ENCODE data around the gene APOBEC3H. TPM values are rescaled to one million over a fixed set of nuclear protein-coding genes. Genes with fewer than 3 reads are reported as not detected.
A peak's percentile ranks its signal among the peaks of the same experiment; 100 is the strongest.
"Not testable (repeated sequence)": the region's sequence is repeated elsewhere in the genome, so short reads cannot be mapped to it uniquely, and the experiment has no call there.

APOBEC3H gene
- total and polyA plus RNA-seq, 2 donors from 2014 or later: 0.79 TPM; not detected in 1

- not testable (repeated sequence) for H3K36me3 ChIP-seq (ENCODE audit: control insufficient read depth in 2 of 3, insufficient read depth in 3 of 3, low read length in 3 of 3)
These were observed 33.1 kb upstream of the APOBEC3H start for GRCh38 chr22:39063904-39064303.

GRCh38 chr22:39066442-39067276, 30.4 kb upstream of the APOBEC3H start:
- H3K4me1 ChIP-seq (ENCODE audit: control insufficient read depth in 2 of 3, insufficient read depth in 2 of 3, low read depth in 1 of 3, low read length in 3 of 3); FAIRE-seq; H3K27me3 ChIP-seq (ENCODE audit: control insufficient read depth, insufficient read depth, low read length); H3K36me3 ChIP-seq (ENCODE audit: control insufficient read depth in 2 of 3, insufficient read depth in 3 of 3, low read length in 3 of 3); H3K9me3 ChIP-seq (ENCODE audit: control insufficient read depth in 2 of 3, insufficient read depth in 1 of 3, low read length in 3 of 3); H3K27ac ChIP-seq (ENCODE audit: low read depth in 2 of 2, low read length in 2 of 2); H3K4me3 ChIP-seq (ENCODE audit: low read length in 3 of 3); H3K9ac ChIP-seq (ENCODE audit: low read length in 3 of 3); intact Hi-C loops (cut with DNase I): not testable (repeated sequence)
- DNase-seq: peak in 1 of 5 donors; percentile 17

More at GRCh38 chr22:39063904-39064303, 33.1 kb upstream of the APOBEC3H start:
- H3K4me3 ChIP-seq (ENCODE audit: low read length in 3 of 3); H3K9me3 ChIP-seq (ENCODE audit: control insufficient read depth in 2 of 3, insufficient read depth in 1 of 3, low read length in 3 of 3); H3K9ac ChIP-seq (ENCODE audit: low read length in 3 of 3); H3K4me1 ChIP-seq (ENCODE audit: control insufficient read depth in 2 of 3, insufficient read depth in 2 of 3, low read depth in 1 of 3, low read length in 3 of 3); intact Hi-C loops (cut with DNase I); FAIRE-seq; H3K27ac ChIP-seq (ENCODE audit: low read depth in 2 of 2, low read length in 2 of 2); H3K27me3 ChIP-seq (ENCODE audit: control insufficient read depth, insufficient read depth, low read length): not testable (repeated sequence)
- DNase-seq: peak in 1 of 5 donors; percentile 7

GRCh38 chr22:39068033-39068785, 28.8 kb upstream of the APOBEC3H start:
- DNase-seq: peak in 1 of 5 donors; percentile 12
- Histone ChIP-seq H3K9ac (ENCODE audit: low read length in 3 of 3) (no peak overlapping the region), H3K4me3 (ENCODE audit: low read length in 3 of 3) (no peak overlapping the region), H3K9me3 (ENCODE audit: control insufficient read depth in 2 of 3, insufficient read depth in 1 of 3, low read length in 3 of 3) (no peaks in the 10 kb centered on the region), H3K36me3 (ENCODE audit: control insufficient read depth in 2 of 3, insufficient read depth in 3 of 3, low read length in 3 of 3) (no peaks in the 10 kb centered on the region), H3K4me1 (ENCODE audit: control insufficient read depth in 2 of 3, insufficient read depth in 2 of 3, low read depth in 1 of 3, low read length in 3 of 3) (no peaks in the 10 kb centered on the region), H3K27ac (ENCODE audit: low read depth in 2 of 2, low read length in 2 of 2) (no peak overlapping the region), H3K27me3 (ENCODE audit: control insufficient read depth, insufficient read depth, low read length) (no peaks in the 10 kb centered on the region)
- no peak for TF ChIP-seq CTCF (IDR thresholded peaks at IDR 0.05; ENCODE audit: borderline replicate concordance, extremely low read depth, insufficient read depth)
- intact Hi-C loops (cut with DNase I): no loop called here
- no peak for FAIRE-seq

- no peak for TF ChIP-seq CTCF (IDR thresholded peaks at IDR 0.05; ENCODE audit: borderline replicate concordance, extremely low read depth, insufficient read depth)
- no peak overlapping the region for H3K27ac ChIP-seq (ENCODE audit: low read depth in 2 of 2, low read length in 2 of 2)
- no peaks in the 10 kb centered on the region for H3K9me3 ChIP-seq (ENCODE audit: control insufficient read depth in 2 of 3, insufficient read depth in 1 of 3, low read length in 3 of 3)
- H3K36me3 ChIP-seq (ENCODE audit: control insufficient read depth in 2 of 3, insufficient read depth in 3 of 3, low read length in 3 of 3): no peaks in the 10 kb centered on the region
- intact Hi-C loops (cut with DNase I): no loop called here
- DNase-seq (peak in 1 of 5 donors; percentile 10), FAIRE-seq (no peak)
- no peaks in the 10 kb centered on the region for H3K27me3 ChIP-seq (ENCODE audit: control insufficient read depth, insufficient read depth, low read length)
- no peaks in the 10 kb centered on the region for H3K4me1 ChIP-seq (ENCODE audit: control insufficient read depth in 2 of 3, insufficient read depth in 2 of 3, low read depth in 1 of 3, low read length in 3 of 3)
- H3K4me3 ChIP-seq (ENCODE audit: low read length in 3 of 3): no peak overlapping the region
- no peak overlapping the region for H3K9ac ChIP-seq (ENCODE audit: low read length in 3 of 3)
These were observed 26.9 kb upstream of the APOBEC3H start for GRCh38 chr22:39070186-39070585.

GRCh38 chr22:39072581-39072981, 24.5 kb upstream of the APOBEC3H start:
- H3K4me3 ChIP-seq (ENCODE audit: low read length in 3 of 3); H3K36me3 ChIP-seq (ENCODE audit: control insufficient read depth in 2 of 3, insufficient read depth in 3 of 3, low read length in 3 of 3); FAIRE-seq; H3K27me3 ChIP-seq (ENCODE audit: control insufficient read depth, insufficient read depth, low read length); H3K9ac ChIP-seq (ENCODE audit: low read length in 3 of 3); H3K27ac ChIP-seq (ENCODE audit: low read depth in 2 of 2, low read length in 2 of 2); intact Hi-C loops (cut with DNase I); H3K9me3 ChIP-seq (ENCODE audit: control insufficient read depth in 2 of 3, insufficient read depth in 1 of 3, low read length in 3 of 3); H3K4me1 ChIP-seq (ENCODE audit: control insufficient read depth in 2 of 3, insufficient read depth in 2 of 3, low read depth in 1 of 3, low read length in 3 of 3): not testable (repeated sequence)
- peak in 1 of 5 donors; percentile 35 for DNase-seq
